ENCODE results near the gene BNIP5. TPM values are rescaled to one million over a fixed set of nuclear protein-coding genes. Genes with fewer than 3 reads are reported as not detected.
"Not testable (repeated sequence)": the region's sequence is repeated elsewhere in the genome, so short reads cannot be mapped to it uniquely, and the experiment has no call there.

BNIP5 gene
- total and polyA plus RNA-seq, 4 donors, result 2.3 TPM; not detected in 3

DNA sequence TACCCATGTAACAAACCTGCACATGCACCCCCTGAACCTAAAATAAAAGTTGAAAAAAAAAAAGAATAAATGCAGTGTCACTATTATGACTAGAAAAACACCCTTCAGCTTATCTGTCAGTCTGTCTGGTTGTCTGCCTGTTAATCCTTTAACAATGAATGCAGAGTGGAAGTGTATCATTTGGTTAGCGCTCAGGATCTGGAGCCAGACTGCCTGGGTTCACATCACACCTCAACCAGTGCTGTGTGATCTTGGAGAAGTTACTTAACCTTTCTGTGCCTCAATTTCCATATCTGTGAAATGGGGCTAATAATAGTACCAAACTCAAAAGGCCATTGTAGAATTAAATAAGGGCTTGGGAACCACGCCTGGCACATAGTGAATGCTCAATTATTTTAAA is 34.0 kb upstream of the BNIP5 start:
- H3K36me3 ChIP-seq (ENCODE audit: control insufficient read depth in 1 of 2, insufficient read depth in 2 of 2, low read length in 1 of 2), result peaks cover 2 to 4% of the 10 kb centered on the region in 2 donors
- no peak overlapping the region for H3K4me3 ChIP-seq (ENCODE audit: low read length in 2 of 2)
- H3K27ac ChIP-seq (ENCODE audit: low read depth in 1 of 2, low read length in 2 of 2), result no peak overlapping the region
- no peaks in the 10 kb centered on the region for H3K27me3 ChIP-seq (ENCODE audit: control insufficient read depth in 1 of 2, insufficient read depth in 2 of 2, low read length in 1 of 2)
- no peak for DNase-seq
- intact Hi-C loops (cut with DNase I), result no loop called here
- ATAC-seq (ENCODE audit: low FRiP score), result no peak
- 96 to 98% methylated on average over 2 of the region's 2 CpGs for whole genome bisulfite sequencing, 2 donors
- no peaks in the 10 kb centered on the region for H3K9me3 ChIP-seq (ENCODE audit: control insufficient read depth, low read length)
- no peaks in the 10 kb centered on the region for H3K4me1 ChIP-seq (ENCODE audit: control insufficient read depth in 1 of 2, insufficient read depth in 2 of 2, low read length in 2 of 2)

DNA sequence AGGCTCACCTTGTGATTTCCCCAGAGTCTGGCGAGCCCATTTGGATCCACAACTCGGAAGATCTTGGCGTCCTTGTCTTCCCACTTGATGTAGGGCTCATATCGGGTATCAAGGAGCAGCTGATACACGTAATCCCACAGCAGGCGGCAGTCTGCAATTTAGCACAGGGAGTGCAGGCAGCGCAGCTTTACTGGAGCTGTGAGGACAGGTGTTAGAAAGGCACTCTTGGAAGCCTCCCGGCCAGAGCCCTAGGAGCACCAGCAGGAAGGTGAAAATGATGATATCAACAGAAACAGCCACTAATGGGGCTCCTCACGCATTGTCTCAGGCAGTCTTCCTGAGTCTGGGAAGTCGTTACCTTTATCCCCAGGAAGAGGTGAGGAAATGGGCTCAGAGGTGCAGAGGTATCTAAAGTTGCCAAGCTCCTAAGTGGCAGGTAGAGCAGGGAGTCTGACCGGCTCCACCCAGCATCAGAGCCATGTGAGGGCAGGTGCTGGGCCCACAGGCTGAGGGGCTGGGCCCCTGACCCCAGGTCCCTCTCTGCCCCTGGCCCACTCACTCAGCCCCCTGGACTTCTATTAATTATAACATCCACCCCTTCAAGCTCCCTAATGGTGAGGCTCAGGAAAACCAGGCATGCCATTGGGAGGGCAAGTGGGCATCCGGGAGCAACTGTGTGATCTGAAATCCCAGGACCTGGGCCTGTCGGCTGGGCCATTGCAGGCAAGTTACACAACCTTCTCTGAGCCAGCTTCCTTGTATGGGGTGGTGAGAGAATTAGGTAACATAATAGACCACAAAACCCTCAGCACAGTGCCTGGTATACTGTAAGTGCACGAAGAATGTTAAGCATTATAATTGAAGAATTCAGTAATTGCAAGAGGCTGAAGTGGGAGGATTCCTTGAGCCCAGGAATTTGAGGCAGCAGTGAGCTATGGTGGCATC is 32.5 kb upstream of the BNIP5 start:
- Histone ChIP-seq H3K27ac (ENCODE audit: low read depth in 1 of 2, low read length in 2 of 2) (no peak overlapping the region), H3K4me1 (ENCODE audit: control insufficient read depth in 1 of 2, insufficient read depth in 2 of 2, low read length in 2 of 2) (no peaks in the 10 kb centered on the region), H3K36me3 (ENCODE audit: control insufficient read depth in 1 of 2, insufficient read depth in 2 of 2, low read length in 1 of 2) (peaks cover 2 to 4% of the 10 kb centered on the region in 2 donors), H3K4me3 (ENCODE audit: low read length in 2 of 2) (no peak overlapping the region), H3K27me3 (ENCODE audit: control insufficient read depth in 1 of 2, insufficient read depth in 2 of 2, low read length in 1 of 2) (no peaks in the 10 kb centered on the region), H3K9me3 (ENCODE audit: control insufficient read depth, low read length) (no peaks in the 10 kb centered on the region)
- DNase-seq (peak in 1 of 2 donors; percentile 31), ATAC-seq (ENCODE audit: low FRiP score) (no peak)
- WGBS, 2 donors, result 91 to 92% methylated on average over 14 of the region's 14 CpGs
- intact Hi-C loops (cut with DNase I), result loop anchor here (5.0 to 10.0 kb wide), 2 partner anchors 154 to 247 kb away; no protein-coding TSS in a partner anchor

DNA sequence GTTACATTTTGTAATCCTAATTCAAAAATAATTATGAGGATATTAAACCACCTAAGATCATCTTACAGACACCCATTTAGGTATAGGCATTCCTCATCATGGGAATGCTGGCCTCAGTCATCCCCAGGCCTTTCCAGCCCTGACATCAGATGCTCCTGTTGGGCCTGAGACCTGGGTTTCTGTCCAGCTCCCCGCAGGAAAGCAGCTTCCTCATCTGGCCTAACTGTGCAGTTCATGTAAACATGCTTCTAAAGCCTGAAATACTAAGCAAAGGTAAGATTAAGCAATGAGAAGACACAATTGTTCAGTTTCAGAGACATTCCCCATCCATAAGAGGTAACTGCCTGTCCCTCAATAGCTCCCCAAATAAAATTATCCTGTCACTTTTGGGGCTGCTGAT is 31.7 kb upstream of the BNIP5 start:
- no peaks in the 10 kb centered on the region for H3K4me1 ChIP-seq (ENCODE audit: control insufficient read depth in 1 of 2, insufficient read depth in 2 of 2, low read length in 2 of 2)
- no peaks in the 10 kb centered on the region for H3K27me3 ChIP-seq (ENCODE audit: control insufficient read depth in 1 of 2, insufficient read depth in 2 of 2, low read length in 1 of 2)
- intact Hi-C loops (cut with DNase I), result loop anchor here (5.0 to 10.0 kb wide), 2 partner anchors 154 to 246 kb away; no protein-coding TSS in a partner anchor
- no peak overlapping the region for H3K4me3 ChIP-seq (ENCODE audit: low read length in 2 of 2)
- peaks cover 2 to 4% of the 10 kb centered on the region in 2 donors for H3K36me3 ChIP-seq (ENCODE audit: control insufficient read depth in 1 of 2, insufficient read depth in 2 of 2, low read length in 1 of 2)
- DNase-seq (no peak), ATAC-seq (ENCODE audit: low FRiP score) (no peak)
- 75 to 79% methylated on average over 1 of the region's 1 CpG for WGBS, 2 donors
- no peak overlapping the region for H3K27ac ChIP-seq (ENCODE audit: low read depth in 1 of 2, low read length in 2 of 2)
- no peaks in the 10 kb centered on the region for H3K9me3 ChIP-seq (ENCODE audit: control insufficient read depth, low read length)

DNA sequence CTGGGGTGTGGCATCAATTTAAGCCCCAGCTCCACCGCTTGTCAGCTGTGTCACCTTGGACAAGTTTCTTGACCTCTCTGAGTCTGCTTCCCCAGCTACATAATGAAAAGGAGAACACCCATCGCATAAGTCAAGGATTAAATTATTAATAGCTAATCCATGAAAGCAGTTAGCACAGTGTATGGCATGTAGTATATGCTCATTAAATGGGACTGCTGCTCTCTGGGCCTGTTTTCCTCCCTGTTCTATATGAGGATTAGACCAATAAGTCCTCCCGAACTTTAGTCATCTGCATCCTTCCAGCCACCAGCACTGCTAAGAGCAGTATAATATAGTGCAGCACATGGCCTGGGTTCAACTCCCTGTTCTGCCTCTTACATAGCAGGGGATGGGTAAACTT is 31.1 kb upstream of the BNIP5 start:
- H3K27me3 ChIP-seq (ENCODE audit: control insufficient read depth in 1 of 2, insufficient read depth in 2 of 2, low read length in 1 of 2), result no peaks in the 10 kb centered on the region
- intact Hi-C loops (cut with DNase I), result loop anchor here (5.0 to 10.0 kb wide), 2 partner anchors 153 to 245 kb away; no protein-coding TSS in a partner anchor
- no peaks in the 10 kb centered on the region for H3K9me3 ChIP-seq (ENCODE audit: control insufficient read depth, low read length)
- H3K4me1 ChIP-seq (ENCODE audit: control insufficient read depth in 1 of 2, insufficient read depth in 2 of 2, low read length in 2 of 2), result no peaks in the 10 kb centered on the region
- H3K36me3 ChIP-seq (ENCODE audit: control insufficient read depth in 1 of 2, insufficient read depth in 2 of 2, low read length in 1 of 2), result peaks cover 2 to 4% of the 10 kb centered on the region in 2 donors
- WGBS, 2 donors, result 93 to 97% methylated on average over 3 of the region's 3 CpGs
- no peak for ATAC-seq (ENCODE audit: low FRiP score)
- peak in 1 of 2 donors; percentile 13 for DNase-seq
- no peak overlapping the region for H3K27ac ChIP-seq (ENCODE audit: low read depth in 1 of 2, low read length in 2 of 2)
- H3K4me3 ChIP-seq (ENCODE audit: low read length in 2 of 2), result no peak overlapping the region

DNA sequence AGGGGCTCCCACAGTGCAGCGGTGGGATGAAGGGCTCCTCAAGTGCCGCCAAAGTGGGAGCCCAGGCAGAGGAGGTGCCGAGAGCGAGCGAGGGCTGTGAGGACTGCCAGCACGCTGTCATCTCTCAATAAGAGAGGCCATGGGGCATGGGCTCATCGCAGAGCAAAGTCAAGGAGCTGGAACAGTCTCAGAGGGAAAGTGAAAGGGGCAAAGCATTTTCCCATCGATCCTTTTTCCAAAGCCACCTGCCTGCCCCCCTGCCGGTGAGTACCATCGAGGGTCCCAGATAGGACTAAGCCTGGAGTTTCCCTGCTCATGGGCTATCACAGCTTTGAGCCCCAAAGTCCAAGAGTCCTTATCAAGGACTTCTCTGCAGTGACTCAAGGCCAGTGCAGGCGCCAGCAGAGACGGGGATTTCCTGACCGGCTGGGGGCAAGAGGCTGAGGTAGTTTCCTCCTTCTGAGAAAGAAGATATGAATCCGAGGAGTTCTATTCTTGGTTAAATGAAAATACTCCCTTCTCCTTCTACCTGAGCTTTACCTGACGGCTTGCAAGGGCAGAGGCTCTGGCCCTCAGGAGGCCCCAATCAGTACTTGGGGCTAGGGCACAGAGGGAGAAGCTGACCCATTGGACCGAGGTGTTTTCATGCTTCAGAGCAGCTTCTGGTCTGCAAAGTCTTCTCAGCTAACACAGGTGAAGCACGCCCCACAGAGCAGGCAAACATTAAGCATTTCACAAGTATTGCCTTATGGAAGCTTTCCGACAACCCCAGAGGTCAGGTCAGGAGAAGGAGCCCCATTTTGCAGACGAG is 28.2 kb upstream of the BNIP5 start:
- no peaks in the 10 kb centered on the region for H3K4me1 ChIP-seq (ENCODE audit: control insufficient read depth in 1 of 2, insufficient read depth in 2 of 2, low read length in 2 of 2)
- 79% methylated on average over 17 to 19 of the region's 19 CpGs for WGBS, 2 donors
- intact Hi-C loops (cut with DNase I), result loop anchor here (5.0 to 10.0 kb wide), 2 partner anchors 150 to 243 kb away; no protein-coding TSS in a partner anchor
- H3K27me3 ChIP-seq (ENCODE audit: control insufficient read depth in 1 of 2, insufficient read depth in 2 of 2, low read length in 1 of 2), result no peaks in the 10 kb centered on the region
- H3K36me3 ChIP-seq (ENCODE audit: control insufficient read depth in 1 of 2, insufficient read depth in 2 of 2, low read length in 1 of 2), result peaks cover 2 to 4% of the 10 kb centered on the region in 2 donors
- no peak for ATAC-seq (ENCODE audit: low FRiP score)
- DNase-seq, result peak in 1 of 2 donors; percentile 72
- H3K27ac ChIP-seq (ENCODE audit: low read depth in 1 of 2, low read length in 2 of 2), result no peak overlapping the region
- no peaks in the 10 kb centered on the region for H3K9me3 ChIP-seq (ENCODE audit: control insufficient read depth, low read length)
- H3K4me3 ChIP-seq (ENCODE audit: low read length in 2 of 2), result no peak overlapping the region

DNA sequence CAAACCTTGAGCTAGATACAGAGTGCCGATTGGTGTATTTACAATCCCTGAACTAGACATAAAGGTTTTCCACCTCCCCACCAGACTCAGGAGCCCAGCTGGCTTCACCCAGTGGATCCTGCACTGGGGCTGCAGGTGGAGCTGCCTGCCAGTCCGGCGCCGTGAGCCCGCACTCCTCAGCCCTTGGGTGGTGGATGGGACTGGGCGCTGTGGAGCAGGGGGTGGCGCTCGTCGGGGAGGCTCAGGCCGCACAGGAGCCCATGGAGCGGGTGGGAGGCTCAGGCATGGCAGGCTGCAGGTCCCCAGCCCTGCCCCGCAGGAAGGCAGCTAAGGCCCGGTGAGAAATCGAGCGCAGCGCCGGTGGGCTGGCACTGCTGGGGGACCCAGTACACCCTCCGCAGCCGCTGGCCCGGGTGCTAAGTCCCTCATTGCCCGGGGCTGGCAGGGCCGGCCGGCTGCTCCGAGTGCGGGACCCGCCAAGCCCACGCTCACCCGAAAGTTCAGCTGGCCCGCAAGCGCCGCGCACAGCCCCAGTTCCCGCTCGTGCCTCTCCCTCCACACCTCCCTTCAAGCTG is 27.5 kb upstream of the BNIP5 start:
- DNase-seq, result peak in 1 of 2 donors; percentile 57
- not testable (repeated sequence) for H3K36me3 ChIP-seq (ENCODE audit: control insufficient read depth in 1 of 2, insufficient read depth in 2 of 2, low read length in 1 of 2); ATAC-seq (ENCODE audit: low FRiP score); H3K27ac ChIP-seq (ENCODE audit: low read depth in 1 of 2, low read length in 2 of 2); H3K4me1 ChIP-seq (ENCODE audit: control insufficient read depth in 1 of 2, insufficient read depth in 2 of 2, low read length in 2 of 2); H3K27me3 ChIP-seq (ENCODE audit: control insufficient read depth in 1 of 2, insufficient read depth in 2 of 2, low read length in 1 of 2); H3K4me3 ChIP-seq (ENCODE audit: low read length in 2 of 2); H3K9me3 ChIP-seq (ENCODE audit: control insufficient read depth, low read length)
- intact Hi-C loops (cut with DNase I), result loop anchor here in 1 of 2 donors (5.0 to 10.0 kb wide), 2 partner anchors 149 to 242 kb away; no protein-coding TSS in a partner anchor
- 97% methylated on average over 26 to 34 of the region's 34 CpGs for WGBS, 2 donors

DNA sequence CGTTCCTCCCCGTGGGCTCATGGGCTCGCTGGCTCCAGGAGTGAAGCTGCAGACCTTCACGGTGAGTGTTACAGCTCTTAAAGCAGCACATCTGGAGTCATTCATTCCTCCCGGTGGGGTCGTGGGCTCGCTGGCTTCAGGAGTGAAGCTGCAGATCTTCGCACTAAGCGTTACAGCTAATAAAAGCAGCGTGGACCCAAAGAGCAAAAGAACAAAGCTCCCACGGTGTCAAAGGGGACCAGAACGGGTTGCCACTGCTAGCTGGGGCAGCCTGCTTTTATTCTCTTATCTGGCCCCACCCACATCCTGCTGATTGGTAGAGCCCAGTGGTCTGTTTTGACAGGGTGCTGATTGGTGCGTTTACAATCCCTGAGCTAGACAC is 26.7 kb upstream of the BNIP5 start:
- not testable (repeated sequence) for H3K27me3 ChIP-seq (ENCODE audit: control insufficient read depth in 1 of 2, insufficient read depth in 2 of 2, low read length in 1 of 2); H3K27ac ChIP-seq (ENCODE audit: low read depth in 1 of 2, low read length in 2 of 2); H3K36me3 ChIP-seq (ENCODE audit: control insufficient read depth in 1 of 2, insufficient read depth in 2 of 2, low read length in 1 of 2); DNase-seq; H3K9me3 ChIP-seq (ENCODE audit: control insufficient read depth, low read length); ATAC-seq (ENCODE audit: low FRiP score); H3K4me1 ChIP-seq (ENCODE audit: control insufficient read depth in 1 of 2, insufficient read depth in 2 of 2, low read length in 2 of 2); H3K4me3 ChIP-seq (ENCODE audit: low read length in 2 of 2)
- WGBS, 2 donors, result 91 to 92% methylated on average over 12 to 13 of the region's 13 CpGs
- intact Hi-C loops (cut with DNase I), result loop anchor here in 1 of 2 donors (5.0 to 10.0 kb wide), 2 partner anchors 149 to 241 kb away; no protein-coding TSS in a partner anchor
